ENCODE measurements around the gene UBA1.

UBA1 gene

DNA sequence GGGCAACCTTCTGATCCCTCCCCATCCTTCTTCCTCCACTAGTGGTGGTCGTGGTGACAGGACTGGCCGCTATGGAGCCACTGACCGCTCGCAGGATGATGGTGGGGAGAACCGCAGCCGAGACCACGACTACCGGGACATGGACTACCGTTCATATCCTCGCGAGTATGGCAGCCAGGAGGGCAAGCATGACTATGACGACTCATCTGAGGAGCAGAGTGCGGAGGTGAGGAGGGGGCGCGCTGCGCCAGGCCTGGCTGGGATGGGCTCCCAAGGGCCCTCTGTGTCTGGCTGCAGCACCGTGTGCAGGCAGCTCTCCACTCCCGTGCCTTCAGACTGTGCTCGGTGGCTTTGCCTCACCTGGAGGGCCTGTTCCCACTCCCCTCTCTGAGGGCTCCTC, 24.4 kb upstream of the UBA1 start:
- no peak for DNase-seq
- TF ChIP-seq, protein P1, sequence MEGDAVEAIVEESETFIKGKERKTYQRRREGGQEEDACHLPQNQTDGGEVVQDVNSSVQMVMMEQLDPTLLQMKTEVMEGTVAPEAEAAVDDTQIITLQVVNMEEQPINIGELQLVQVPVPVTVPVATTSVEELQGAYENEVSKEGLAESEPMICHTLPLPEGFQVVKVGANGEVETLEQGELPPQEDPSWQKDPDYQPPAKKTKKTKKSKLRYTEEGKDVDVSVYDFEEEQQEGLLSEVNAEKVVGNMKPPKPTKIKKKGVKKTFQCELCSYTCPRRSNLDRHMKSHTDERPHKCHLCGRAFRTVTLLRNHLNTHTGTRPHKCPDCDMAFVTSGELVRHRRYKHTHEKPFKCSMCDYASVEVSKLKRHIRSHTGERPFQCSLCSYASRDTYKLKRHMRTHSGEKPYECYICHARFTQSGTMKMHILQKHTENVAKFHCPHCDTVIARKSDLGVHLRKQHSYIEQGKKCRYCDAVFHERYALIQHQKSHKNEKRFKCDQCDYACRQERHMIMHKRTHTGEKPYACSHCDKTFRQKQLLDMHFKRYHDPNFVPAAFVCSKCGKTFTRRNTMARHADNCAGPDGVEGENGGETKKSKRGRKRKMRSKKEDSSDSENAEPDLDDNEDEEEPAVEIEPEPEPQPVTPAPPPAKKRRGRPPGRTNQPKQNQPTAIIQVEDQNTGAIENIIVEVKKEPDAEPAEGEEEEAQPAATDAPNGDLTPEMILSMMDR (IDR thresholded peaks at IDR 0.05; ENCODE audit: low read depth, low read length) = no peak
- no peaks in the 10 kb centered on the region for H3K27me3 ChIP-seq
- no peaks in the 10 kb centered on the region for H3K4me1 ChIP-seq
- H3K4me3 ChIP-seq (ENCODE audit: low read depth, low read length) = no peak overlapping the region
- H3K36me3 ChIP-seq = peaks cover 43% of the 10 kb centered on the region
- no peaks in the 10 kb centered on the region for H3K9me3 ChIP-seq

DNA sequence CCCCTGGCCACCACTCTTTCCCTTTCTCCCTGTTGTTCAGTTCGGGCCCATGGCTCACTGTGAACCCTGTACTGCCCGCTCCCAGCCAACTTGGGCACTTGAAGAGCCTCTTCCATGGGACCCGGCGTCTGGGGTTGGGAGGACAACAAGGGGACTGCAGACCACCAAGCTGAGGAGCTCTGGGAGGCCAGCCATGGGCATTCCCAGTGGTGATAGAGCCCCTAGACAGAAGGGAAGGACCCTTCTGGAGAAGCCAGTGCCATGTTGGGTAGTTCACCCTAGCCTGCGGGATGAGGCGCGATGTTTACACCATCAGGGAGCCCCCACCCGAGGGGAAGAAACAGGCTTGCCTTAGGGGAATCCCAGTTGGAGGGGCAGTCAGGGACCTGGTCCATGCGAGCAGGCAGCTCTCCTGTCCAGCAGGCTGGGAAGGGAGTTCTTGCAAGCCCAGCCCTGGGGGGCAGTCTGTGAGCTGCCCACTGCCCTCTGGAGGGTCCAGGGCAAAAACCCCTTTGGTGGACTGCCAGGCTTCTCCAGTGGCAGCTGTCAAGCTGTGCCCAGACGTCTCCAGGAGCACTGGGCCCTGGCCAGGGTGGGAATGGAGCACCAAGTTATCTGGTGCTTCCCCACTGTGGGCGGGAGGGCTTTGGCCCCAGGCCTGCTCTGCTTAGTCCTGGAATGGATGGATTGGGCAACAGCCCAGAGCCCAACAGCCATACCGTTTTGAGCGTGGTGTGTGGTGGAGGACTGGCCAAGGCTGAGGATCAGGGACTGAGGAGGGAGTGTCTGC, 23.7 kb upstream of the UBA1 start:
- H3K36me3 ChIP-seq = peaks cover 39% of the 10 kb centered on the region

DNA sequence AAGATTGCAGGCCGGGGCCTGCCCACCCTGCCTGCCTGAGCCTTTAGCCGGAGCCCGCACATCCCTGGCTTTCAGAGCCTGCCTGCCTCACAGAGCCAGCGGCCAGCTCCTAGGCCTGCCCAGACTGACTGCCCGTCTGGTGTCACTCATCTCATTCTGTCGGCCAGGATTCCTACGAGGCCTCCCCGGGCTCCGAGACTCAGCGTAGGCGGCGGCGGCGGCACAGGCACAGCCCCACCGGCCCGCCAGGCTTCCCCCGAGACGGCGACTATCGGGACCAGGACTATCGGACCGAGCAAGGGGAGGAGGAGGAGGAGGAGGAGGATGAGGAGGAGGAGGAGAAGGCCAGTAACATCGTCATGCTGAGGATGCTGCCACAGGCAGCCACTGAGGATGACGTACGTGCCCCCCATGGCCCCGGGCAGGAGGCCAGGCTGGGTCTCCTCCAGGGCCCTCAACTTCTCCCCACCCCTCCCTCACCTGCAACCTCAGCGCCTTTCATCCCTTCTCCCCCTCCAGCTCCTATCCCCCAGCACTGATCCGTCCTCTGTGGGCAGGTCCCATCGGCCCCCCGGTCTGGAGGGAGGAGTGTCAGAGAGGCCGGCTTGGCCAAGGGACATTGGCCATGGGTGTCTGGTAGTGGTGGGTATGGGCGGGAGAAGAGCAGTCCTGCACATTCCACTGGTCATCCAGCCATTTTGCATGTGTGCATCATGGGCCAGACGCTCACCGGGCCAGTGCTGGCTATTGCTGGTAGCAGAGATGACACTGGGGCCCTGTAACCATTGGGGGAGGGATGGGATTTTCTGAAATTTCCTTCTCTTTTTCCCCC, 22.6 kb upstream of the UBA1 start:
- no peak for DNase-seq
- H3K36me3 ChIP-seq = peaks cover 44% of the 10 kb centered on the region
- no peaks in the 10 kb centered on the region for H3K4me1 ChIP-seq
- no peaks in the 10 kb centered on the region for H3K27me3 ChIP-seq
- TF ChIP-seq, protein P1 (IDR thresholded peaks at IDR 0.05; ENCODE audit: low read depth, low read length) = no peak
- no peaks in the 10 kb centered on the region for H3K9me3 ChIP-seq
- no peak overlapping the region for H3K4me3 ChIP-seq (ENCODE audit: low read depth, low read length)

More for the DNA sequence above, 23.7 kb upstream of the UBA1 start:
- H3K4me3 ChIP-seq (ENCODE audit: low read depth, low read length) = no peak overlapping the region
- no peaks in the 10 kb centered on the region for H3K9me3 ChIP-seq
- DNase-seq = no peak
- TF ChIP-seq, protein P1 (IDR thresholded peaks at IDR 0.05; ENCODE audit: low read depth, low read length) = no peak
- H3K27me3 ChIP-seq = no peaks in the 10 kb centered on the region
- no peaks in the 10 kb centered on the region for H3K4me1 ChIP-seq

DNA sequence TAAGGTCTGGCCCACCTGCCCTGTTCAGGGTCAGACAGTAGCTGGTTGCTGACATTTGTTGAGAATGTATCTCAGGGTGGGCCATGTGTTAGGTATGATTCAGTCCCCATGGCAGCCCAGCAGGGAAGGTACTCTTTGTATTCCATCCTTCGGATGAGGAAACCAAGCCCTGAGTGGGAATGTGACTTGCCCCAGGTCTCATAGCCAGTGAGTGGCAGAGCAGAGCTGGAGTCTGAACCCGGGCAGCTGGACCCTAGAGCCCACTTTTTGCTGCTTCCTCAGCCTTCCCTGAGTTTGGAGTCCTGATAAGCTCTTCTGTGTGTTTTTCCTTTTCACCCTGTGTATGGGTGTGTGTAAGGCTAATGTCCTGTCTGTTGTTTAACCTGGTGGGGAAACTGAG, 21.6 kb upstream of the UBA1 start:
- no peaks in the 10 kb centered on the region for H3K4me1 ChIP-seq
- H3K36me3 ChIP-seq = peaks cover 49% of the 10 kb centered on the region
- TF ChIP-seq, protein P1 (IDR thresholded peaks at IDR 0.05; ENCODE audit: low read depth, low read length) = no peak
- DNase-seq = no peak
- no peaks in the 10 kb centered on the region for H3K9me3 ChIP-seq
- H3K4me3 ChIP-seq (ENCODE audit: low read depth, low read length) = no peak overlapping the region
- no peaks in the 10 kb centered on the region for H3K27me3 ChIP-seq

DNA sequence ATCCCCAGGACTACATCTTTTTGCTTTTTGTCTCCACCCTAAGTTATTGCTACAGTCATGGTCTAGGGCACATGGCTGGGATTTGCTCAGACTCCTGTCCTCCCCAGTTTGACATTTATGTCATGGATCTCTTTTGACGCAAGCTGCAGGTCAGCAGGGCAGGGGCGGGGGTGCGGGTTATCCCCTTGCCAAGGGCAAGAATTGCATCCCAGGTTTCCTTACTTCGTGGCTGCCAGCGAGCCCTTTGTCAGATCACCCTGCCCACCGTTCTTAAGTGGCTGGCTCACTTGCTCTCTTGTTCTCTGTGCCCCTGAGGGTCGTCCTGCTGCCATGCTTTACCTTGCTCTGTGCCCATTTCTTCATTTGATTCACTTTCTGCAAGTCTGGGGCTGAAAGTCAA, 21.1 kb upstream of the UBA1 start:
- Histone ChIP-seq H3K9me3 (no peaks in the 10 kb centered on the region), H3K27me3 (no peaks in the 10 kb centered on the region), H3K36me3 (peaks cover 49% of the 10 kb centered on the region), H3K4me1 (no peaks in the 10 kb centered on the region), H3K4me3 (ENCODE audit: low read depth, low read length) (no peak overlapping the region)
- DNase-seq = no peak
- TF ChIP-seq, protein P1 (IDR thresholded peaks at IDR 0.05; ENCODE audit: low read depth, low read length) = no peak

All from BE2C (cell line).